Measurements from ENCODE around the gene ATE1. TPM values are rescaled to one million over a fixed set of nuclear protein-coding genes. Genes with fewer than 3 reads are reported as not detected.

ATE1 gene
- total RNA-seq, 1 experiment from 2014 or later = 40.4 TPM

DNA sequence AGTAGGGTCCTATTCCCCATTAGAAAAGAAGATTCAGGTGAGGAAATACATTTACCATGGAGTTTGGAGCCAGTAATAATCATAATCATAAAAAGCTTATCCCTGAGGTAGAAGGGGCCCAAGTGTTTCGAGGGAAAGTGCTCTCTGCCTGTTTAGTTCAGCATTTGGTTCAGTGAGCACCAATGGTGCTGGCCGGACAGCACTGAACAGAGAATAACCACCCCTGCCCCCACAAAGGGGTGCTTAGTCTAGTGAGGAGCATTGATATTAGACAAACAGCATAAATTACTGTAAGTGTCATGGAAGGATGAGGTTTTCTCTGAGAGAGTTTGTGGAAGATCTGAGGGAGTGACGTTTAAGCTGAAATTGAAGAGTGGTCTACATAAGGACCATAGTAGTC, 21.6 kb upstream of the ATE1 start:
- Mint-ChIP-seq H3K27me3 (ENCODE audit: insufficient read depth, unreplicated experiment) (no peaks in the 10 kb centered on the region), H3K4me1 (ENCODE audit: insufficient read depth, unreplicated experiment) (no peaks in the 10 kb centered on the region), H3K27ac (ENCODE audit: low read depth, unreplicated experiment) (no peak overlapping the region), H3K9me3 (ENCODE audit: unreplicated experiment) (no peaks in the 10 kb centered on the region), H3K36me3 (ENCODE audit: insufficient read depth, unreplicated experiment) (peaks cover 7% of the 10 kb centered on the region), H3K4me3 (ENCODE audit: unreplicated experiment) (no peak overlapping the region)
- intact Hi-C loops (cut with micrococcal nuclease) = no loop called here
- BruUV-seq (replicated peaks) = no TSS peak
- no peak for DNase-seq (ENCODE audit: unreplicated experiment)
- ChIA-PET POLR2A (interaction anchor here (1.2 kb wide), 1 partner anchor 13 kb away, joined by 3 read pairs; no protein-coding TSS in a partner anchor), CTCF (no interaction called here)
- TF ChIP-seq, protein P1, sequence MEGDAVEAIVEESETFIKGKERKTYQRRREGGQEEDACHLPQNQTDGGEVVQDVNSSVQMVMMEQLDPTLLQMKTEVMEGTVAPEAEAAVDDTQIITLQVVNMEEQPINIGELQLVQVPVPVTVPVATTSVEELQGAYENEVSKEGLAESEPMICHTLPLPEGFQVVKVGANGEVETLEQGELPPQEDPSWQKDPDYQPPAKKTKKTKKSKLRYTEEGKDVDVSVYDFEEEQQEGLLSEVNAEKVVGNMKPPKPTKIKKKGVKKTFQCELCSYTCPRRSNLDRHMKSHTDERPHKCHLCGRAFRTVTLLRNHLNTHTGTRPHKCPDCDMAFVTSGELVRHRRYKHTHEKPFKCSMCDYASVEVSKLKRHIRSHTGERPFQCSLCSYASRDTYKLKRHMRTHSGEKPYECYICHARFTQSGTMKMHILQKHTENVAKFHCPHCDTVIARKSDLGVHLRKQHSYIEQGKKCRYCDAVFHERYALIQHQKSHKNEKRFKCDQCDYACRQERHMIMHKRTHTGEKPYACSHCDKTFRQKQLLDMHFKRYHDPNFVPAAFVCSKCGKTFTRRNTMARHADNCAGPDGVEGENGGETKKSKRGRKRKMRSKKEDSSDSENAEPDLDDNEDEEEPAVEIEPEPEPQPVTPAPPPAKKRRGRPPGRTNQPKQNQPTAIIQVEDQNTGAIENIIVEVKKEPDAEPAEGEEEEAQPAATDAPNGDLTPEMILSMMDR (IDR thresholded peaks at IDR 0.05; ENCODE audit: unreplicated experiment) = no peak

DNA sequence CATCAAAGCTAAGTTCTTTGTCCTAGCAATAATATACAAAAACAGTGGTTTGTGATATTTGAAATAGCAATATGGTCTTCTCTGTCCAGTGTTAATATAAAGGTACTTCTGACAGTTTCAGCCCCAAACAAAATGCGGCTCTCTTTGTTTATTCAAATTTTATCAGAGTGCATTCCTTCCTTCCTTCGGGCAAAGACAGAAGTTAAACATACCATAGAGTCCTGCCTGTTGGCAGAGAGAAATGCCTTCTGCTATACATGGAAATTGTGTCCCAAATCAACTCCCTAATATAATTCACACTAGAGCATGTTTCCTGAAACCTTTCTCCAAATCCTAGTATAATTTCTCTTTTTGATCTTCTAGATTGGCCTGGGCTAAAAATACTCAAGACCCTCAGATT, 21.2 kb upstream of the ATE1 start:
- Mint-ChIP-seq H3K4me3 (ENCODE audit: unreplicated experiment) (no peak overlapping the region), H3K4me1 (ENCODE audit: insufficient read depth, unreplicated experiment) (no peaks in the 10 kb centered on the region), H3K36me3 (ENCODE audit: insufficient read depth, unreplicated experiment) (peaks cover 7% of the 10 kb centered on the region), H3K27ac (ENCODE audit: low read depth, unreplicated experiment) (no peak overlapping the region), H3K27me3 (ENCODE audit: insufficient read depth, unreplicated experiment) (no peaks in the 10 kb centered on the region), H3K9me3 (ENCODE audit: unreplicated experiment) (no peaks in the 10 kb centered on the region)
- DNase-seq (ENCODE audit: unreplicated experiment) = no peak
- intact Hi-C loops (cut with micrococcal nuclease) = no loop called here
- POLR2A ChIA-PET = interaction anchor here (1.0 to 1.2 kb wide), 3 partner anchors 13 to 164 kb away, joined by 3 to 5 read pairs (median 3); partner anchors contain the start of gene ATE1
- TF ChIP-seq, protein P1 (IDR thresholded peaks at IDR 0.05; ENCODE audit: unreplicated experiment) = no peak
- CTCF ChIA-PET = interaction anchor here (0.7 kb wide), 1 partner anchor 13 kb away, joined by 3 read pairs; no protein-coding TSS in a partner anchor
- no TSS peak for BruUV-seq (replicated peaks)

DNA sequence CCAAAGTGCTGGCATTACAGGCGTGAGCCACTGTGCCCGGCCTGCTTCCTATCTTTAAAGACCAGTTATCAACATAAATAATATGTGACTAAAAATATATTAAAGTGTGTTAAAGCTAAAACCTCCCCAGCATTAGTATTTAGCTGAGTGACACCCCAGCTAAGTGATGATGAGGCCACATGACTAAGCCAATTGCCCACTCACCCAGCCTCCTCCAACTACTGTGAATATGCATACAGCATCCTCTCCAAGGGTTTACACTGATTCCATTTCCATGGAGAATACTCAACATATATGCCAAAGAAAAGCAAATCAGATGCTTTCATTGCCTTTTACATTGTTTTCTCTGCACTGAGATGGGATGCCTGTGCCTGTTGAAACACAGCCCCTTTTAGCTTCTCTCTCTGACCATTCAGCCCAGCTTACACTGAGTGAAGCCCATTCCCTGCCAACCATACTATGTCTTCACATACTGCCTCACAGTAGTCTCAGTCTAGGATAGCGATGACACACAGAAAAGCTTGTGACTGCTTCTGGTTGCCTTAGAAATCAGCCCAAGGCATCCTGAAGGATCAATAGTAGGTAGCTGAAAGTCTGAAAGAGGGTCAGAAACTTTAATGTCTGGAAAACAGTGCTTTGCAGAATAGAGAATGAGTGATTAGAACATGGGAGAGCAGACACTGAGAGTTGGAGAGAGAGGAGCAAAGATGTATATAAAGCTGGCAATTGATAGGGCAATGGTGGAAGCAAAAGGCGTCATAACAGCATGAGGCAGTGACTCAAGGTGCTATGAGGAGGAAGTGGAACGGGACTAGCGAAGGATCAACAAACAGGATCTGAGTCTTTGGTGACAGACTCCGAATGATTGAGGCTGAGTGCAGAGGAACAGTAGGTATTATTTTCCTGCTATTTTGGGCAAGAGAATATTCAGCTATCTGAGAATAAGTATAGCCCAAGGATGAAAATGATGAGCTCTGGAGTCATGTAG, 19.8 kb upstream of the ATE1 start:
- no TSS peak for BruUV-seq (replicated peaks)

More for the DNA sequence above, 19.8 kb upstream of the ATE1 start:
- DNase-seq (ENCODE audit: unreplicated experiment) = no peak
- TF ChIP-seq, protein P1 (IDR thresholded peaks at IDR 0.05; ENCODE audit: unreplicated experiment) = no peak
- Mint-ChIP-seq H3K9me3 (ENCODE audit: unreplicated experiment) (no peaks in the 10 kb centered on the region), H3K4me1 (ENCODE audit: insufficient read depth, unreplicated experiment) (peaks cover 9% of the 10 kb centered on the region), H3K27ac (ENCODE audit: low read depth, unreplicated experiment) (no peak overlapping the region), H3K27me3 (ENCODE audit: insufficient read depth, unreplicated experiment) (no peaks in the 10 kb centered on the region), H3K4me3 (ENCODE audit: unreplicated experiment) (no peak overlapping the region), H3K36me3 (ENCODE audit: insufficient read depth, unreplicated experiment) (no peaks in the 10 kb centered on the region)
- ChIA-PET CTCF (interaction anchor here (0.5 to 0.6 kb wide), 2 partner anchors 63 to 148 kb away, joined by 3 to 4 read pairs; no protein-coding TSS in a partner anchor), POLR2A (interaction anchor here (0.7 to 1.2 kb wide), 4 partner anchors 16 to 165 kb away, joined by 3 to 5 read pairs (median 3); partner anchors contain the start of gene ATE1)
- intact Hi-C loops (cut with micrococcal nuclease) = no loop called here
